HG03558 (cell line): ENCODE data around the gene GORASP2.

Experiments
- ATAC-seq: cut with Tn5 transposase; IDR thresholded peaks from one replicate; pipeline ENCODE4 v1.9.1; 2021; ENCODE audit warnings: moderate number of reproducible peaks; ENCODE audit not compliant: unreplicated experiment; ENCODE audit errors: extremely low read depth

The GORASP2 gene

DNA sequence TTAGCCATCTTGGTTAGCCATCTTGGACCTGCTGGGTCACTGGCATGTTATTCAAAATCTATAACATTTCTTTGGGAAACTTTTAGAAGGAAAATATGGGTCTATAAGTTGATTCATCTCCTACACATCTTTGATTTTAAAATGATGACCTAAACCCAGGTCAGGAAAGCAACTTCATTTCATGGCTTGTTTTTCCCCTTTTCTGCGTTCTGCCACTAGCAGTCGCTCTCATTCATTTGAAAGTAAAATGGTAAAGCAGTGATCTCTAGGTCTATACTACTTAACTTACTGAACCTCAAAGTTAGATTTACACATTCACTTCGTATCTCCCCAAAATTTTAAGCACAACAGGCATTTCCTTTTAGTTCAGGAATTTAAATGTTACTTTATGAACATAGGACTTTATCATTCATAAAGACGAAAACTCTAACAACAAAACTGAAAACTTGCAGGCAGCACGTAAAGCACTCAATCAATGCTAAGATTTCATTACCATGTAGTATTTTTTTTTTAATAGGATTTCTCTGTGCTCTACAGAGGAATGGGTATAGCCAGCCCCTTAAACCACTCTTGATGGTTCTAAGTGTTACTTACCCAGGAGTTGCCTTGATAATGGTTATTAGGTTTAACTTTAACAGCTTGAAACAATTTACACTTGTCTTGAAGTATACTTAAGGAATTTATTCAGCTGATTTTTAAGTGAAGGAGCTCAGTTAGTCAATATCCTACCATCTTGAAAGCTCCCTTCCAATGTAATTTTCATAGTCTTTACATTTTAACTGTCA lies 62.5 kb downstream of the GORASP2 start:
- ATAC-seq, result no peak

DNA sequence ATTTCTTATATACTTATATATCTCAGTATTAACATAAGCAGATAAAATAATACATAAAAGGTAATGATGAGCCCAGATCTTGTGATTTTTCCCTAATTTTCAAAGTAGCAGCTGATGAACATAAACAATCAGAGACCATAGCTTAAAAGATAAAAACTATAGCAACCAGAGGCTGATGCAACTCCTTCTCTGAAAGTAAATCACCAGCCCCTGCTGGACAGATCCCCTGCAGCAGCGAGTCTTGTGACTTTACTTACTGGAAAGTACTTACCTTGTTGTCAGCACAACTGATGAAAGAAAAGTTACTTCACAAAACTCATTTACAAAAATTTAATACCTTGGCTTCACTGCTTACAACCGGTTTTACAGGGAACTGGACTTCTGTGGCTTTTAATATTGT lies 67.3 kb downstream of the GORASP2 start:
- no peak for ATAC-seq

DNA sequence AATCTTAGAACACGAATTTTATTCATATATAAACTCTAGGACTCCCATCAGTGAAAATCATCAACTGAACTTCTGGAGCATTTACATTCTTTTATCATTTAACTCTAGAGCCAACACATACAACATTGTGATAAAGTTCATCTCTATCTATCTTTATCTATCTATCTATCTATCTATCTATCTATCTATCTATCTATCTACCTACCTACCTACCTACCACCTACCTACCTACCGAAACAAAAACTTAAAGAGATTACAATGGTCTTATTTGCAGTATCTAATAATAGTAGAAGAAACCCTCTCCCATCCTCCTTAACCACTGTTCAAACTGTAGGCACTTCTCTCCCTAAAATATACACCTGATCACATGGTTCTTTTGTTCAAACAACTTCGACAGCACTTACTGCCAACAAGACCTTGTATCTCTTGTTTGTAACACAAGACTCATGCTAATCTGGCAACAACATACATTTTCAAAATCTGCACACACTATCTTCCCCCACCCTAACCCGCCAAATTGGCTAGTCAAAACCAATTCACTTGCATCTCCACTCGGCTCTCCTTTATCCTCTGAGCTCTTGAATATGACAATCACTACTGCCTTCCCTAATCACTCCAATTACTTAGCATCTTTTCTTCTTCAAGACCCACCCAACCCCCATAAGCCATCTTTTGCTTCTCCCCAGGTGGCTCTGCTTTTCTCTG lies 69.0 kb downstream of the GORASP2 start:
- ATAC-seq, result no peak

GRCh38 chr2:170999654-171000053 lies 70.6 kb downstream of the GORASP2 start:
- ATAC-seq, result no peak

DNA sequence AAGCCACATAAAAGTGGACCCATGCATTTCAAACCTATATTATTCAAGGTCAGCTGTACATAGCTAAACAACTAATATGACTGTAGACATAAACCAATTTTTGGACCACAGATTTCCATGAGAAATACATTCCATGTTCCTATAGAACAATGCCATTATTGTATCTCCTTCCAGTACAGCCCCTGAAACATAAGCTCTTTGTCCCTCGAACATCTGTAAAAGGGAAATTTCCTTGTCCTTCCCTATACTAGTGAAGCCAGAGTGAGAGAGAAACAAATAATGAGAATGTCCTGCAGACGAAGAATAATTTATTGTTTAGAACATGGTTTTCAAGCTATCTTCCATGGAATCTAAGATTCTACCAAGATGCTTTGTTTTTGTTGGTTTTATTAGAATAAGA lies 75.3 kb downstream of the GORASP2 start:
- ATAC-seq, result no peak

DNA sequence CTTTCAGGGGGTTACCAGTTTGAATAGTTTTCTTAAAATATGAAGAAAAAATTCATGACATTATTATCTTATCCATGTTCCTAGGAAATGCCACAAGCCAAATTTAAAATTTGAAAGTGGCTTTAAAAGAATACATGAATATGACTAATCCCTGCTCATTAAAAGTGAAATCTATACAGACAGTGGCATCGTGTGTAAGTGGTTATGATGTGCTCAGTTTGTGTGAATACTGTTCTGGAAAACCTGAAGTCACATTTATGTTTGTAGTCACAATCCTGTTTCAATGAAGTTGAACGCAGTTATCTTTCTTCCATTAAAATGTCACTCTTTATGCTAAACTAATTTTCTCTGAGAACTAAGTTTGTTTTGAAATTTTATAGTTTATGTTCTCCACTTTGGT lies 75.8 kb downstream of the GORASP2 start:
- ATAC-seq, result no peak

DNA sequence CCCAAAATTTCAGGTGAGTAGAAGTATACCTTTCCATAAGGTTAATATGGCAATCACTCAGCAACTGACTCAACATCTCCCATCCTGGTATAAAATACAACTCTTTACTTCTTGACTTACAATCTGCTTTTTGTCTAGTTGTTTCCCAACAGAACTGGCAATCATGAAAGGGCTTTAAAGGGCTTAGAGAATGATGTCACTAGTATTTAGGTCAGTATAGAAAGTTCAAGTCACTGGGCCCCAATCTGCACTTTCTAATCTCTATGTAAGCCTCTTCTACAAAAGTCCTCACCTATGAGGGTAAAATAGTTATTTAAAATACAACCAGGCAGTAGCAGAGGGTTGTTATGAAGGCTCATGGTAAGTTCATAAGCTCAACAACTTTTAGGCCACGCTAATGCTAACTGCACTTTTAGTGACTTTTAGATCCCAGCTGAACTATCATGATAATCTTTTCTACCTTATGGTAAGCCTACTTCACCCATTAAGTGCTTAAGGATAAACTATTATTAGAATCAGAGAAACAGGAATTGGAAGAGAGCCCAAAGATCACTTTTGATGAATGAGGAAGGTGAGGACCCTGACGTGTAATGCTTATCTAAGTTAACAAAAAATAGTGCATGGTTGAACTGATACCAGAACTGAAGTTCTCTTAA lies 79.6 kb downstream of the GORASP2 start:
- no peak for ATAC-seq

DNA sequence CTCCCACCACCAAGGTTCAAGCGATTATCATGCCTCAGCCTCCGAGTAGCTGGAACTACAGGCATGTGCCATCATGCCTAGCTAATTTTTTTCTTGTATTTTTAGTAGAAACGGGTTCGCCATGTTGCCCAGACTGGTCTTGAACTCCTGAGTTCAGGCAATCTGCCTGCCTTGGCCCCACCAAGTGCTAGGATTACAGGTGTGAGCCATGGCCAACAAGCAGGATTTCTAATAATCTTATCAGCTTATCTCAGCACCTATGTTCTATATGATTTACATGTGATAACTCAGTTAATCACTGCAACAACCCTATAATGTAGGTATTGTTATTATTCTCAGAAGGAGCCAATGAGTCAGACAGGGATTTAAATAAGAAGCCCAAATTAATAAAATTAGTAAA lies 80.3 kb downstream of the GORASP2 start:
- ATAC-seq, result no peak

DNA sequence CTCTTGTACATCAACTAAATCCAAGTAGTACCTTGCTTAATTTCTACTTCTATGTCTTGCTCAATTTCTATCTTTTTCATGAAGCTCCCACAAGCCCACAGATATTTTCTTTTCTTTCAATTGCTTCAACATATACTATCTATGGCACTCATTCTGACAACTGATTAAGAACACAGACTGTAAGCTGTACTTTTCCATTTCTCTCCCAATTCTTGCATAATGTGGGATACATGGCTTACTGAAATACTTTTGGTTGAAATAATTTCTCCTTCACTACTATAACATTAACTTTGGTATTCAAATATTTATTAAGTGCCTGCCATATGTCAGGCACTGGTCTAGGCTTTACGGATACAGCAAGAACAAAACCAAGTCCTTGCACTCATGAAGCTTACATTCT lies 84.8 kb downstream of the GORASP2 start:
- no peak for ATAC-seq

GRCh38 chr2:171016125-171016524 lies 87.1 kb downstream of the GORASP2 start:
- ATAC-seq, result no peak
